HG03108 (cell line): ENCODE data around the gene SAP30BP.

Experiments used
- ATAC-seq: cut with Tn5 transposase; IDR thresholded peaks from one replicate; pipeline ENCODE4 v1.9.1; 2021; ENCODE audit warnings: moderate library complexity; ENCODE audit not compliant: unreplicated experiment

Gene SAP30BP

DNA sequence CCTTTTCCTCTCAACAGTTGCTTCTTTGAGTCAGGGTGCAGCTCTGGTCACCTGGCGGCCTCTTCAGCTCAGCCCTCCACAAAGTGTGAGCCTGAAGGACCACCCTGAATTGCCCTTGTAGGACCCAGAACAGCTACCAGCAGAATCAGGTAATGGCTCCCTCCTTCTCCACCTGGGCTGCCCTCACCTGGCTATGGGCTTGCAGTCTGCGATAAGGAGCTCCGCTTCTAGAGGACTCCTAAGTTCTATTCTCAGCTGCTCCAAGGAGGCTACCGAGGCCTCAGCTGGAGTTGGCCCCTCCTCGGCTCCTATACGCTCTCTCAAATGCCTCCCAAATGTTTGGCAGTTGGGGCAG, 20.5 kb upstream of the SAP30BP start:
- no peak for ATAC-seq

DNA sequence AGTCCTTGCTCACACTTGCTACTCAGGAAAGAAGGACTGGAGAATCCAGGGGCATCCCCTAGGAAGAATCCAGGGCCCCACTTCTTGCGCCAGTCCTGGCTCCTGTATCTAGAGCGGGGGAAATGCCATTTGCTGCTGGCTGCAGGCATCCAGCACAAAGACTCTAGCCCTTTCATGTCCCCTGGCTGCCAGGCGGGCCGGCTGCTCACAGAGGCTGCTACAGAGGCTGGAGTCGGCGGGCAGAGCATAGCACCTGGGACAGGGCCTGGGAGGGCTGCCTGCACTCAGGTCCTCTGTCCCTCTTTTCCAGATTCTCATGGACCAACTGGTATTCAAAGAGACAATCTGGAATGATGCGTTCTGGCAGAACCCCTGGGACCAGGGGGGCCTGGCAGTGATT, 20.1 kb upstream of the SAP30BP start:
- ATAC-seq = no peak

DNA sequence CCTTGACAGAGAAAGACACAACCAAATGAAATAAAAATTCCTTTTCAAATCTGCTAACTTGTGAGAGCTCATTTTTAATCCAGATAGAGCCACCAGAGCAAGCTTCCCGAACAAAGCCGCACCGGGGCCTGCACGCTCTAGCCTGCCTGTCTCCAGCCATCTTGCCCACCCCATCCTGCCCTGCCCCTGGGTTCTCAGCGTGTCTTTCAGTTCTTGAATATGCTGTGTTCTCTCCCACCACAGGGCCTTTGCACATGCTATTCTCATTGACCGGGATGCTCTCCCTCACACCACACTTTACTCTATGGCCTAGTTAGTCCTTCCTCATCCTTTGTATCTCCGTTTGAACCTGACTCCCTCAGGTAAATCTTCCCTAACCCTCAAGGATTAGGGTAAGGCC, 19.2 kb upstream of the SAP30BP start:
- no peak for ATAC-seq

DNA sequence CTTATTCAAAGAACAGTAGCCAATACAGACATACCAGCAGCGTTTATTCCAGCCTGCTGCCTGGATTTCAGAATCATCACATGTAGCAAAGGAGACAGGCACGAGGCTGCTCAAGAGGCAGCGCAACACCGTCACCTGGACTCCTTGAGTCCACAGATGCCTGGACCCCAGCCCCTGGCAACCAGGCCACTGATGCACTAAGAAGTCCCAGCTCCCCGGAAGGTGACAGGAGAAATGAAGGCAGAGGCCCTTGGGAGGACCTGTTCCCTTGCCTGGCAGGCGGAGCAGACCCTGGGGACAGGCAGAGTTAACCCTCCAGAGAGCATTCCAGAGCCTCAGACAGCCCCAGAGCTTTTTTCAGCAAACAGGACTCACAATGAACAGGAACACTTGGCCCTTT, 17.5 kb upstream of the SAP30BP start:
- no peak for ATAC-seq

DNA sequence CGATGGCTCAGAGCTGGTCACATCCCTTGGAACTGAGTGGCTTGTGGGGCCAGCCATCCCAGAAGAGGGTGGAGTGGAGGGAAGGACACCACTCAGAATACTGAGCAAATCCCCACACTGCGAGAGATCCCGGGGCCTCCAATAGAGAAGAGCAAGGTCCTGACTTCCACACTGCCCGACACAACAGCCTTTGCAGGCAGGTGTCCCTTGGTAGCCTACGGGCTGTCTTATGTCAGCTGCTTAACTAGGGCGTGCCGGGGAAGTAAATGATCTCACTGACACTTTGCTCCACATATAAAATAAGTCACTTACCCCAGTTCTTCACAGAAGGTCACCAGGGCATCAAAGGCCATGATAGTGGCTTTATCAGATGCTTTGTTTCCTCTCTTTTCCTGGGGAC, 16.3 kb upstream of the SAP30BP start:
- ATAC-seq = no peak

DNA sequence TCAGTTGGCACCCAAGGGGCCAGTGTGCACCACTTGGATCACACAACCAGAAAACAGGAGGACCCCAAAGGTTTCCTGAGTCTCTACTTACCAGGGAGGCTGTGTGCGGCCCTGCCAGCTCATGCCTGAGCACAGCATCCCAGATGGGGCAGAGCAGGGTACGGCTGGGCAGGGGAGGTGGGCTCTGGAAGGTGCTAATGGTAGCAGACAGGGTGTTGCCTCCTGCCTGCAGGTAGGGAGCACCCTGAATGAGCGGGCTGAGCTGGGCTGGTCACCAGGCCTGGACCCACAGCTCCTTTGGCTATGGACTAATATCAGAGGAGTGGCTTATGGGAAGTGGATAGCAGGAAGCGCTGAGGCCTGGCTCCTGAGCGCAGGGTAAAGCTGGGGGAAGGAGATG, 14.8 kb upstream of the SAP30BP start:
- ATAC-seq = no peak

DNA sequence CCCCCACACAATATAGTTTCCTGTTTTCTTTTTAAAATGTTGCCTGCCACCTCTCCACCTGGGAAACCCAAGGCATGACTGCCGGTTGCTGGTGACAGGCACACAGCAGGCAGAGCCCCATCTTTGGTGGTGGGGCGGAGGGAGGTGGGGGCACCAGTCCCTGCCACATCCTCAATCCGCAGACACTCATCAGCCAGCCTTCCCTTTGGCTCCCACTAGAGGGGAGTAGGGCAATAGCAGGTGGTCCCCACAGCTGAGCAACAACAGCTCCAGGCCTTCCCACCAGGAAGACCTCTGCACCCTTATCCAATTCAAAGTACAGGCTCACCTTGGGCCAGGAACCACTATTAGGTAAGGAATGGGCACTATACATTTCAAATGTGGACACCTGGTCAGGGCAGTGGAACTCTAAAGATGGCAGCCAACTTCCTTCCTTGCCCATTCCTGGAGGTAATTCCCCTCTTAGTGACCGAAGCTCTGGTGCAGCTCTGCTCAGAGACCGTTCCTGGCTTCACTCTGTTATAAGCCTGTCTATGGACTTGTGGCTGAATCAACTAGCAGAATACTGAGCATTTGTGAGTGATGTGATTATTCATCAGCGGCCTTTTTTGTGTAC, 14.1 kb upstream of the SAP30BP start:
- no peak for ATAC-seq

DNA sequence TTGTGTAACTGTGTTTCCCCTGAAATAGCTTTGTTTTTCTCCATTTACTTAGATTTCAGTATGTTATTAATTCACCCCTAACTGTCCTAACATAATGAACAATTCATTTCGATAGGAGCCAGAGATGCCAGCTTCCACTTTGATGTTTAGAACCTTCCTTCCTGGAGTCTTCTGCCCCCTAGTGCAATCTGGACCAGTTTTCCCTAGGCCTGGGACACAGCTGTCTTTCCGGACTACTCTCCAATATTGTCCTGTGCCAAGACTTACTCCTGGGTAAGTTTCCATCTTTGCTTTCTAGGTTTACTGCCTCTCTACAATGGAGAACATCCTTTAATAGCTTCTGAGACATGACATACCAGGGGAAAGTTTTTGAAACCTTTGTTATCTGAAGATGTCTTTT, 13.0 kb upstream of the SAP30BP start:
- ATAC-seq = no peak

DNA sequence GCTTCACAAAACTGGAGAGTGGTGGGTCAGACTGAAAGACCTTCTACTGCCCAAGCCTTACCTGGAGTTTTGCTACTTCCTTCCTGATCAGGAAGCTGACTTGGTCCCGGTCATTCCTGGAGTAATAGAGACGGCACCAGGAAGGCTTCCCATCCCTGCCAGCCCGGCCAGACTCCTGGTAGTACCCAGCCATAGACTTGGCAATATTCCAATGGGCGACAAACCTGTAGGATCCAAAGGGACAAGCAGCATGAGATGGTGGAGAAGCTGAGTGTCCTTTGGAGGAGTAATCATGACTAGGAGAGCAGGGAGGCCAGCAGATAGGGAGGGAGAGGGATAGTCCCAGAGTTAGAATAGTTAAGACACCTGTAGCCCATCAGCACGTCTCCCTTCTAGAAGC, 8.9 kb upstream of the SAP30BP start:
- ATAC-seq = no peak

DNA sequence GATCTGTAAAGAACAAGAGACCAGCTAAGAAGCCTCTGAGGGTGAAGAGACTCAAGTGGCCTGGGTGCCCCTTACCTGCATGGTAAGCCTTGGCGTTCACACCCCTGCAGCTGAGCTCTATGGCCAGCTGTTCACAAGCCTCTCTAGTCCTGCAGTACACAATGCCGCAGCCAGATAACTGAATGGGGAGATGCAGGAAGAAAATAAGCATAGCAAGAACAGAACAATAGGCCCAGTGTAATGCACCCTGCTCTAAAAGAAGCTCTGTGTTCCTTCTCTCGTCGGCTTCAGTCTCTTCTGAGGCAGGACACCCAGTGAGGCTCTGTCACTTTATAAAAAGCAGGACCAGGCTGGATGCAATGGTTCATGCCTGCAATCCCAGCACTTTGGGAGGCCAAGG, 5.6 kb upstream of the SAP30BP start:
- no peak for ATAC-seq

DNA sequence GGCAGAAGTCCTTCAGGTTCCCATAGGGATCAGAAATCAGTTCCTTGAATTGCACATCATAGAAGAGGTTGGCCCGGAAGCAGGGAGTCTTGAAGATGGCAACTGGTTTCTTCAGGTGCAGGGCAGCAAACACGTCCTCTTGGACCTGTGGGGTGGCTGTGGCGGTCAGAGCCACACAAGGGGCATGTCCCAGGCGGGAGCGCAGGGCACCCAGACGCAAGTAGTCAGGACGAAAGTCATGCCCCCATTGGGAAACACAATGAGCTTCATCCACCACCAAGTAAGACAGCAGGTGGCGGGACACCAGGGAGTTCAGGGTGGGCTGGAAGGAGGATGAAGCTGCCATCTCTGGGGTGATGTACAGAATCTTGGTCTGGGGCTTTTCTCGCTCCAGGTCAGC, 4.6 kb upstream of the SAP30BP start:
- no peak for ATAC-seq

DNA sequence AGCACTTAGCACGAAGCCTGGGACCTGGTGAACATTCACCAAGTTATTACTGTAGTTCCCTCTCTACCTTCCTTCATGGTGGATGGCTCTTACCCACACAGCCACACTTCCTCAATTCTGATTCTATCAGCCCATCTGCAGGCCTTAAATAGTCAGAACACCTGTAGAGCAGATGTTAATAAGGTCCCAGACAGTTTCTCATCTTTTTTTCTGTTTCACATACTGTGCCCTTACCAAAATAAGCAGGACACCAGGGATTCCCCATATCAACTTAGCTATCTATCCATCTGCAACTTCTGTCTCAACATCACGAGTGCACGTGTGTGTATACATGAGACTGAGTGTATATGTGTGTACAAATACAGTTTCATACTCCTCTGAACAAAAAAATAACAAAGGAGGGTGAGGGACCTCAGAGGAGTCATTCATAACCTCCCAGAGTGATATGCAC, 3.0 kb upstream of the SAP30BP start:
- peak; percentile 64 for ATAC-seq

DNA sequence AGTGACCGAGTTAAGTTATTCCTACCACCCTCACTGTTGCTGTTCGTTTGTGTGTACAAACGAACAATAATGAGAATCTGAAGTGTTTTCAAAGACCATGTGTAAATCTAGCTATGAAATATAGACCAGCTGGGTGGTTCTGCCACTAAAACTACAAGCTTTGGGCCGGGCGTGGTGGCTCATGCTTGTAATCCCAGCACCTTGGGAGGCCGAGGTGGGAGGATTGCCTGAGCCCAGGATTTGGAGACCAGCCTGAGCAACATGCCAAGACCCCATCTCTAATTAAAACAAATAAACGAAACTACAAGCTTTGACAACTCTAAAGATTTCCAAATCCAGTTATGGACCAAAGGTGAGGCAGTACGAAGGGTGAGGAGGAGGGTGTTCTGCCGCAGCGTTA, 1.2 kb upstream of the SAP30BP start:
- no peak for ATAC-seq

DNA sequence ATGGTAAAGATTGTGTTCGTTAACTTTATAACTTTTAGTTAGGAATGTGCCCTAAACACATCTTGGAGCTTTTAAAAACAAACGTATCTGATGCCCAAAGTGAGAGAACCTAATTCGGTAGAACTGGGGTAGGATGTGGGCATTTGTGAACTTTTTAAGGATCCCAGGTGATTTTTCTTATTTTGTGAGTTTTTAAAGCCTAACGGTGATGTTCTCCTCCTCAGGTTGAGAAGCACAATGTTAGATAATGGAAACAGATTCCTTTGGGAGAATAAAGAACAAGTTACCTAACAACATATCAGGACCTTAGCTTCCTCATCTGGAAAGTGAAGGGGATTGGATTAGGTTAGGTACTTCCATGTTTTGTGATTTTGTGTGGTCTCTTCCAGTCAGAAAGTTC, 687 bp downstream of the SAP30BP start:
- no peak for ATAC-seq

DNA sequence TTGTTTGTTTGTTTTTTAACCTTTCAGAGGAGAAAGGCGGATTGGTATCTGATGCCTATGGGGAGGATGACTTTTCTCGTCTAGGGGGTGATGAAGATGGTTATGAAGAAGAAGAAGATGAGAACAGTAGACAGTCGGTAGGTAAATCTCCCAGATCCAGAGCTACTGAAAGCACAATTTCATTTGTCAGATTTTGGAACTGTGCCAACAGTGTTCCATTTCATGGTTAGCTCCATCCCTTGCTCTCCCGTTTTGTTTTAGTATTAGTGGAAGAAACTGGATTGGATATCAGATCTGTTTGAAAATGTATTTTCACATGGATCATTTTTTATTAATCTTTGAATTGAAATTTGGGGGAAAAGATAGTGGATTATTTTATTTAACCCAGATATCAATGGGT, 1.4 kb downstream of the SAP30BP start:
- no peak for ATAC-seq

DNA sequence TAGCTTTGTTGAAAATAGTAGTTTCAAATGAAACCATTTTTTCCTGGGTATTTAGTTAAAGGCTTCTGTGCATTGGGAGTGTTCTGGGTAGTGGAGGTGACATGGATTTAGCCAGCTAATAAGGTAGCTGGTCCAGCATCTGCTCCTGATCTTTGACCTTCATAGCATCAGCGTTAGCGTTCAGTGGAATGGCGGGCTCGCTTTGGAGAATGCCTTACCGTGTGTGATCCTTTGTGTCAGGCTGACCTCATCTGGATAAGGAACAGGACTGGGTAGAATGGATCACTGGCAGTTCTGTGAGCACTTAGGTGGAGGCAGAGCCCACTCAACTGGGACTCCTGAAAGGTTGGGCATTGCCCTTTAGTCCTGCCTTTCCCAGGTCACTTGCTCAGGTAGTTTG, 3.7 kb downstream of the SAP30BP start:
- ATAC-seq = no peak

DNA sequence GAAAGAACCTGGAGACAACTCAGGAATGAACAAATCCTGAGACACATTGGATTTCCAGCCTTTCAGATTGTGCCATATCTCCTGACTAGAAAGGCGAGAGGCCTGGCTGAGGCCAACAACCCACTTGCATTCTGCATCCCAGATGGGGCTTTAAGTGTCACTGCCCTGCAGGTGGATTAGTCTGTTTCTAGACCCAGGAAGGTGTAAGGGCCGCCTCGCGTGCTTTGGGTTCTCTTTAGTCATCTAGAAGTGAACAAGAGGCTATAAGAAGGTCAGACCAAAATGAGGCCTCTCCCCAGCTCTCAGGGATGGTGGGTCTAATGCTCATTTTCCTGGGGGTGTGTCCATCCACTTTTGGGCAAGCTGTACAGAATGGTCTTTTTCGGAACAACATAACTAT, 4.9 kb downstream of the SAP30BP start:
- no peak for ATAC-seq

DNA sequence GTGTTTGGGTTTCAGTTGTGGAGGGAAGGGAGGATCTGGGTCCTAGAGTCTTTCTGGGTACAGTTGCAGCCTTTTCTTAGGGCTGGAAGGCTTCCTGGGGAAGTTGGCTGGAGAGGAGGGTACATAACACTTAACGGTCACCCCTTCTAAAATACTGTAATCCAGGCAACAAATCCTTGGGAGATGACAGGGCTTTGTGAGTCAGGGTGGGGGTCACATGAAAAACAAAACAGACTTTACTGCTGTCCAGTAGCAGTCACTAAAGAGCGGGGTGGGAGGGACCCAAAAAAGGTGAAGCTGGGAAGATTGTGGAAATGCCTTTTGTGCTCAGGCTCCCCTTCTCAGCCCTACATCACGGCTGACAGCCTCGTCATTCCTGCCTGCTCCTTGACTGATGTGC, 6.3 kb downstream of the SAP30BP start:
- no peak for ATAC-seq

DNA sequence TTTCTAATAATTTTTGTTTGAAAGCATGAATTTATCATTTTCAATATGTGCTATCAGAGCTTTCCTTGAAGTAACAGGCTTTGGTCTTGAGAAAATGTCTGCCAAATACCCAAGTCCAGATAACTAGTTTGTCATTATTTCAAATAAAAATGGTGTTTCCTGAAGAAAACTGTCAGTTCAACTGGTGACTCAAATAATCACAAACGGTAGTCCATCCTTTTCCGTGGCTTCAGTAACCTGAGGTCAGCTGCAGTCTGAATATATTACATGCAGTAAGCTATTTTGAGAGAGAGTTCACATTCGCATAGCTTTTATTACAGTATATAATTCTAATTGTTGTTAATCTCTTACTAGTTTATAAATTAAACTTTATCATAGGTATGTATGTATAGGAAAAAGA, 9.3 kb downstream of the SAP30BP start:
- no peak for ATAC-seq

DNA sequence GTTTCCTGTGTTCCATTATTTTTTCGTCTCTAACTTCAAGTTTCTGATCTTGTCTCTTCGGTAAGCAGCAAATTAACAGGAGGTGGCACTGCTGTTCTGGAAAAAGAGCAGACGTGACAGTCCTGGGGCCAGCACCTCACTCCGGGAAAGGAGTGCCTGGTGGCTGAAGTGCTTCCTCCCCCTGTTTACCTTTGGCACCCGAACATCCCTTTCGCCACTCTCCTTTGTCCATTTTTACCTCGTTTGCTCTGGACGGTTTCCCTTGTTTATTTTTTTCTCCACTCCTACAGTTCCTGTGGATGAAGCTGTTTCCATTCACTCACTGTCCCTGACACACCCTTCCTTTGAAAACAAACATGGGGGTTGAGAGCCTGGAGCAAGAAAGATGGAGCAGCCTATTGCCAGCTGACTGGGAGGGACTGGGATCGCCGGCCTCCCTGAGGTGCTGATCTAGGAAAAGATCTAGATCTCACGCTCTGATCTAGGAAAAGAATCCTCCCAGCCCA, 12.6 kb downstream of the SAP30BP start:
- ATAC-seq = no peak

DNA sequence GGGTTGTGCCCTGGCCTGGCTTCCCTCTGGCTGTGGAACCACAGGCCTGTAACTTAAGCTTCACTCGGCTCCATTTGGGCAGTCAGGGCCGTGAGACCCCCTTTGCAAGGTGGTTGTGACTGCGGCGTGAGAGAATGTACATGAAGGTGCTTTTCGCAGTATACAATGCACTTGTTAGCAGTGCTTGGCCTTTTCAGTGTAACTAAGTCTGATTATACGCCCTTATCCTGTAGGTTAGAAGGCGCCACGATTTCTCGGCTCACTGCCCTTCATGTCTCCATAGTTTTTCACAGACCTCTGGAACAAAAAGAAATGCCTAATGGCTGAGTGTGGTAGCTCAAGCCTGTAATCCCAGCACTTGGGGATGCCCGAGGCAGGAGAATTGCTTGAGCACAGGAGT, 13.3 kb downstream of the SAP30BP start:
- ATAC-seq = no peak

DNA sequence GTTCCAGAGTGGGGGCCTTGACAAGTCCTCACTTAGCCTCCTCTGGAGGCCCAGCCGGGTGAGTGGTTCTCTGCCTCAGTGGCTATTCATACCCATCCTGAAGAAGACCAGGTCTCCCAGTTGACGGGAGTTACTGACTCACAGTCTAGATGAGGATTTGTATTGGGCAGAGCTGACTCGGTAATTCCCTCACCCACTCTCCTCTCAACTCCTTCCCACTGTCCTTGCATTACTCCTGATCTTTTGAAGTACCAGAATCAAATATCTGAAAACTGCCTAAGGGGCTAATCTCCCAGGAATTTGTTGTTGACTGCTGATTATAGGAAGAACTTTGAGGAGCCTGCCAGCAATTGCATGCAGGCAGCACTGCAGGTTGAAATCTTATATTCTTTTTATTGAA, 14.2 kb downstream of the SAP30BP start:
- ATAC-seq = no peak

DNA sequence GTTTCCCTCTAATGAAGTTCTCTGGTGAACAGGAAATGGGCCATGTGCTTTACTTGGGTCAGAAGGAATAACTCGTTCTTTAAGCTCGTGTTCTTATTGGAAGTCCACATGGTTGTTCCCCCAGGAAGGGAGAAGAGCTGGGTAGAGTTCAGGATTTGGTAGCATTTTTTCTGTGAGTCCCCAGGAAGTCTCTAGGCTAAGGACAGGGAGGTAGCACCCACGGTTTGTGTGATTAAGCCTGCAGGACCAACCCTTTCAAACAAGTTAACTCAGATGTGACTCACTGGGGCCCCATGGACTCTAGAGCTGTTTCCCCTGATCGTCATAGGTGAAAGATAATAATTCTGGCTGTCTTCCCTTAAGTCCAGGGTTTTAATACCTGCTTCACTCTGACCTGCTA, 16.4 kb downstream of the SAP30BP start:
- ATAC-seq = no peak

DNA sequence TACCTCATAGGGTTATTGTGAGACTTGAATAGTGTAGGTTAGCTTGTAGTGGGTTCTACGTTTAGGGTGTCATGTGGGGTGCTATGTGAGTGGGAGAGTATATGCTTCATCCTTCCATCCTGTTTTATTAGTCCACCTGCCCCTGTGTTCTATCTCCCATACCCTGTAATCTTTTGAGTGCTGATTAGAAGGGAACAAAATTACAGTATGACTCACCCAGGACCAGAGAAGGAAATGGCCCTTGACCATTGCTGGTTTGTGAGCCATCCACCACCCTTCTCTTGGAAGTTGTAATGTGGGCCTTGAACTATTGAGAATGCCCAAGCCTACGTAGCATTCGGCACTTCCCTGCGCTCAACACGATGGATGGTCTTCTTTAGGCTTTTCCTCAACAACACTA, 17.1 kb downstream of the SAP30BP start:
- no peak for ATAC-seq
